ENCODE data around the gene STARD3. TPM values are rescaled to one million over a fixed set of nuclear protein-coding genes. Genes with fewer than 3 reads are reported as not detected.

Gene STARD3
- total RNA-seq, 1 experiment from 2014 or later = 44.8 TPM

DNA sequence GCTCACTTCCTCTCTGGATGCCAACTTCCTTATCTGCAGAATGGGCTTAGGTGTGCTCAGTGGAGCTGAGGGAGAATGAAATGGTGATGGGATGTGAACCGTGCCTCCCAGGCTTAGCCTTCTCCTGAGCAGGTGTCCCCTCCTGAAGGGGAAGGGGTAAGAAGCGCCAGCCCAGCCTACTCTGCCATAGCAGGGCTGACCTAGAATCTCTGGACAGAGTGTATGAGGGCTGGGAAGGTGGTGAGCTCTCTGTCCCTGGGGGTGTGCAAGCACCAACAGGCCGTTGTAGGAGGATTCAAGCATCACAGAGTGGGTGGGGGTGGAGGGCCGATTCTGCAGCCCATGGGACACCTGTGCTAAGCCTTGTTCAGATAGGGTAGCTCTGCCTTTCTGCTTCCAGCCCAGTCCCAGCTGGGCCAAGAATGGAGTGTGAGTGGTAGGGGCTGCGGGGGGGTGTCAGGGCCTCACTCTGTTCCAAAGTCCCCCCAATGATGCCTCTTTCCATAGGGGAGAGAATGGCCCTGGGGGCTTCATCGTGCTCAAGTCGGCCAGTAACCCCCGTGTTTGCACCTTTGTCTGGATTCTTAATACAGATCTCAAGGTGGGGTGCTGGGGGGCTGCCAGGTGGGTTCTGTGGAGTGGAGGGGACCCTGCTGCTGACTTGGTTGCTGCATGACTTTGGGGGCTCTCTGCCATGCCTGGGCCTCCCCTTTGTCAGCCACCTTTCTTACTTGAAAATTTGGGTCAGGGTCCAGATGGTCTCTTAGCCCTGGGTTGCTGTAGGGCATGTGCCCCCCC lies 25.0 kb downstream of the STARD3 start:
- no peak for TF ChIP-seq TCF7L2 (IDR thresholded peaks at IDR 0.05; ENCODE audit: low read depth, low read length)
- TF ChIP-seq, protein P1, sequence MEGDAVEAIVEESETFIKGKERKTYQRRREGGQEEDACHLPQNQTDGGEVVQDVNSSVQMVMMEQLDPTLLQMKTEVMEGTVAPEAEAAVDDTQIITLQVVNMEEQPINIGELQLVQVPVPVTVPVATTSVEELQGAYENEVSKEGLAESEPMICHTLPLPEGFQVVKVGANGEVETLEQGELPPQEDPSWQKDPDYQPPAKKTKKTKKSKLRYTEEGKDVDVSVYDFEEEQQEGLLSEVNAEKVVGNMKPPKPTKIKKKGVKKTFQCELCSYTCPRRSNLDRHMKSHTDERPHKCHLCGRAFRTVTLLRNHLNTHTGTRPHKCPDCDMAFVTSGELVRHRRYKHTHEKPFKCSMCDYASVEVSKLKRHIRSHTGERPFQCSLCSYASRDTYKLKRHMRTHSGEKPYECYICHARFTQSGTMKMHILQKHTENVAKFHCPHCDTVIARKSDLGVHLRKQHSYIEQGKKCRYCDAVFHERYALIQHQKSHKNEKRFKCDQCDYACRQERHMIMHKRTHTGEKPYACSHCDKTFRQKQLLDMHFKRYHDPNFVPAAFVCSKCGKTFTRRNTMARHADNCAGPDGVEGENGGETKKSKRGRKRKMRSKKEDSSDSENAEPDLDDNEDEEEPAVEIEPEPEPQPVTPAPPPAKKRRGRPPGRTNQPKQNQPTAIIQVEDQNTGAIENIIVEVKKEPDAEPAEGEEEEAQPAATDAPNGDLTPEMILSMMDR (IDR thresholded peaks at IDR 0.05) = no peak
- TF ChIP-seq, protein P2, sequence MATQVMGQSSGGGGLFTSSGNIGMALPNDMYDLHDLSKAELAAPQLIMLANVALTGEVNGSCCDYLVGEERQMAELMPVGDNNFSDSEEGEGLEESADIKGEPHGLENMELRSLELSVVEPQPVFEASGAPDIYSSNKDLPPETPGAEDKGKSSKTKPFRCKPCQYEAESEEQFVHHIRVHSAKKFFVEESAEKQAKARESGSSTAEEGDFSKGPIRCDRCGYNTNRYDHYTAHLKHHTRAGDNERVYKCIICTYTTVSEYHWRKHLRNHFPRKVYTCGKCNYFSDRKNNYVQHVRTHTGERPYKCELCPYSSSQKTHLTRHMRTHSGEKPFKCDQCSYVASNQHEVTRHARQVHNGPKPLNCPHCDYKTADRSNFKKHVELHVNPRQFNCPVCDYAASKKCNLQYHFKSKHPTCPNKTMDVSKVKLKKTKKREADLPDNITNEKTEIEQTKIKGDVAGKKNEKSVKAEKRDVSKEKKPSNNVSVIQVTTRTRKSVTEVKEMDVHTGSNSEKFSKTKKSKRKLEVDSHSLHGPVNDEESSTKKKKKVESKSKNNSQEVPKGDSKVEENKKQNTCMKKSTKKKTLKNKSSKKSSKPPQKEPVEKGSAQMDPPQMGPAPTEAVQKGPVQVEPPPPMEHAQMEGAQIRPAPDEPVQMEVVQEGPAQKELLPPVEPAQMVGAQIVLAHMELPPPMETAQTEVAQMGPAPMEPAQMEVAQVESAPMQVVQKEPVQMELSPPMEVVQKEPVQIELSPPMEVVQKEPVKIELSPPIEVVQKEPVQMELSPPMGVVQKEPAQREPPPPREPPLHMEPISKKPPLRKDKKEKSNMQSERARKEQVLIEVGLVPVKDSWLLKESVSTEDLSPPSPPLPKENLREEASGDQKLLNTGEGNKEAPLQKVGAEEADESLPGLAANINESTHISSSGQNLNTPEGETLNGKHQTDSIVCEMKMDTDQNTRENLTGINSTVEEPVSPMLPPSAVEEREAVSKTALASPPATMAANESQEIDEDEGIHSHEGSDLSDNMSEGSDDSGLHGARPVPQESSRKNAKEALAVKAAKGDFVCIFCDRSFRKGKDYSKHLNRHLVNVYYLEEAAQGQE (IDR thresholded peaks at IDR 0.05; ENCODE audit: insufficient read depth in 1 of 2, low read depth in 2 of 2, low read length in 1 of 2) = no peak
- no peak for TF ChIP-seq SIN3A (IDR thresholded peaks at IDR 0.05; ENCODE audit: borderline replicate concordance, insufficient read depth, low read depth, low read length)
- TF ChIP-seq POLR2AphosphoS5 (IDR thresholded peaks at IDR 0.05; ENCODE audit: low read depth, low read length) = no peak
- in situ Hi-C loops (cut with HindIII; ENCODE audit: low pct_unique_long_range_greater_than_20kb, low sequenced_read_pairs) (no loop called here), intact Hi-C loops (cut with micrococcal nuclease; ENCODE audit: unreplicated experiment) (no loop called here)
- peaks cover 38% of the 10 kb centered on the region for H3K4me1 ChIP-seq (ENCODE audit: control insufficient read depth, insufficient read depth, low read length)
- no peak overlapping the region for H3K4me3 ChIP-seq (ENCODE audit: low read depth in 2 of 2, low read length in 2 of 2)
- no peak for ATAC-seq
- no peaks in the 10 kb centered on the region for H3K27me3 ChIP-seq (ENCODE audit: control insufficient read depth, insufficient read depth, low read length)
- no peak overlapping the region for H3K27ac ChIP-seq (ENCODE audit: low read length)
- H3K36me3 ChIP-seq (ENCODE audit: control insufficient read depth, insufficient read depth, low read length) = no peaks in the 10 kb centered on the region
- no peak for DNase-seq (ENCODE audit: low read depth, low spot score)
- no peaks in the 10 kb centered on the region for H3K9me3 ChIP-seq (ENCODE audit: control insufficient read depth, insufficient read depth, low read depth, low read length)
- CTCF ChIA-PET = no interaction called here
- no TSS peak for BruUV-seq (replicated peaks)
- POLR2A ChIA-PET = no interaction called here

DNA sequence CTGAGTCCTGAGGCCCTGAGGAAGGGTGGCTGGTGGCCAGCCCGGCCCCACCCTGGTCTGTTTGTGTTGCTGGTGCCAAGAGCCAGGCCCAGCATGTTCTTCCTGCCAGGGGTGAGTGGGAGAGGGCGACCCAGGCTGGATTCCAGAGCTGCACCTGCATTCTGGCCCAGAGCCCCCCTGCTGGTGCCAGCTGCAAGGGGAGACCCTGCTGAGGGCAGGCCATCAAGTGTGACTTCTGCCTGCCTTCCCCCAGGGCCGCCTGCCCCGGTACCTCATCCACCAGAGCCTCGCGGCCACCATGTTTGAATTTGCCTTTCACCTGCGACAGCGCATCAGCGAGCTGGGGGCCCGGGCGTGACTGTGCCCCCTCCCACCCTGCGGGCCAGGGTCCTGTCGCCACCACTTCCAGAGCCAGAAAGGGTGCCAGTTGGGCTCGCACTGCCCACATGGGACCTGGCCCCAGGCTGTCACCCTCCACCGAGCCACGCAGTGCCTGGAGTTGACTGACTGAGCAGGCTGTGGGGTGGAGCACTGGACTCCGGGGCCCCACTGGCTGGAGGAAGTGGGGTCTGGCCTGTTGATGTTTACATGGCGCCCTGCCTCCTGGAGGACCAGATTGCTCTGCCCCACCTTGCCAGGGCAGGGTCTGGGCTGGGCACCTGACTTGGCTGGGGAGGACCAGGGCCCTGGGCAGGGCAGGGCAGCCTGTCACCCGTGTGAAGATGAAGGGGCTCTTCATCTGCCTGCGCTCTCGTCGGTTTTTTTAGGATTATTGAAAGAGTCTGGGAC lies 25.8 kb downstream of the STARD3 start:
- TF ChIP-seq SIN3A (IDR thresholded peaks at IDR 0.05; ENCODE audit: borderline replicate concordance, insufficient read depth, low read depth, low read length) (no peak), TCF7L2 (IDR thresholded peaks at IDR 0.05; ENCODE audit: low read depth, low read length) (no peak), POLR2AphosphoS5 (IDR thresholded peaks at IDR 0.05; ENCODE audit: low read depth, low read length) (no peak)
- TF ChIP-seq, protein P2 (IDR thresholded peaks at IDR 0.05; ENCODE audit: insufficient read depth in 1 of 2, low read depth in 2 of 2, low read length in 1 of 2) = no peak
- TF ChIP-seq, protein P1 (IDR thresholded peaks at IDR 0.05) = no peak
- POLR2A ChIA-PET = interaction anchor here (0.6 to 0.7 kb wide), 3 partner anchors 35 to 1992 kb away, joined by 3 to 5 read pairs (median 4); no protein-coding TSS in a partner anchor
- ATAC-seq (peak; percentile 2; the same call in 1 of the 2 replicates), DNase-seq (ENCODE audit: low read depth, low spot score) (no peak)
- H3K27me3 ChIP-seq (ENCODE audit: control insufficient read depth, insufficient read depth, low read length) = no peaks in the 10 kb centered on the region
- peaks cover 41% of the 10 kb centered on the region for H3K4me1 ChIP-seq (ENCODE audit: control insufficient read depth, insufficient read depth, low read length)
- peak overlapping the region; percentile 48; the same call in 1 of the 2 replicates for H3K27ac ChIP-seq (ENCODE audit: low read length)
- intact Hi-C loops (cut with micrococcal nuclease; ENCODE audit: unreplicated experiment) = no loop called here
- in situ Hi-C loops (cut with HindIII; ENCODE audit: low pct_unique_long_range_greater_than_20kb, low sequenced_read_pairs) = no loop called here
- H3K36me3 ChIP-seq (ENCODE audit: control insufficient read depth, insufficient read depth, low read length) = no peaks in the 10 kb centered on the region
- BruUV-seq (replicated peaks) = TSS peak; percentile 70
- H3K4me3 ChIP-seq (ENCODE audit: low read depth in 2 of 2, low read length in 2 of 2) = no peak overlapping the region
- CTCF ChIA-PET = no interaction called here
- no peaks in the 10 kb centered on the region for H3K9me3 ChIP-seq (ENCODE audit: control insufficient read depth, insufficient read depth, low read depth, low read length)
